GM12875 (cell line): ENCODE measurements around the gene ALPG.
"Not testable (repeated sequence)": the region's sequence is repeated elsewhere in the genome, so short reads cannot be mapped to it uniquely, and the experiment has no call there.

Source experiments
- H3K4me3 ChIP-seq: one replicate; pipeline ENCODE4 v1.5.1; 2011; ENCODE audit warnings: low read depth, low read length, control low read depth
- TF ChIP-seq, protein P1 (sequence below): IDR thresholded peaks from 2 replicates; pipeline ENCODE4 v1.5.1; 2011; ENCODE audit warnings: low read depth, mild to moderate bottlenecking, control low read depth, inconsistent platforms, low read length, moderate library complexity, borderline replicate concordance; ENCODE audit not compliant: insufficient read depth

The ALPG gene

DNA sequence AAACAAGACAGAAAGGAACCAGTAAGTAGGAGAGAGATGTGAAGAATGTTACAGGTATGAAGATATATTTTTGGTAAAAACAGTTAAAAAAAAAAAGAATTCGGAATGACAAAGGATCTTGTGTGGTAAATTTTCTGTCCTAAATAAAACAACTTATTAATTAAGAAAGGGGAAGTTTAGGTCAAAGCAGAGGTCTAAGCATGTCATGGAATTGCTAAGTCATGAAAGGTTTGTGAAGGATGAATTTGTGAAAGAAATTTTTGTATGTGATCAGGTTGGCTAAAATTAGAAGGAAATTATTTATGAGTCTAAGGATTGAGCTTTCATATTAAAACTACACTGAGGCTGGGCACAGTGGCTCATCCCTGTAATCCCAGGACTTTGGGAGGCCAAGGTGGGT is 11.1 kb upstream of the ALPG start:
- H3K4me3 ChIP-seq = no peak overlapping the region
- TF ChIP-seq, protein P1, sequence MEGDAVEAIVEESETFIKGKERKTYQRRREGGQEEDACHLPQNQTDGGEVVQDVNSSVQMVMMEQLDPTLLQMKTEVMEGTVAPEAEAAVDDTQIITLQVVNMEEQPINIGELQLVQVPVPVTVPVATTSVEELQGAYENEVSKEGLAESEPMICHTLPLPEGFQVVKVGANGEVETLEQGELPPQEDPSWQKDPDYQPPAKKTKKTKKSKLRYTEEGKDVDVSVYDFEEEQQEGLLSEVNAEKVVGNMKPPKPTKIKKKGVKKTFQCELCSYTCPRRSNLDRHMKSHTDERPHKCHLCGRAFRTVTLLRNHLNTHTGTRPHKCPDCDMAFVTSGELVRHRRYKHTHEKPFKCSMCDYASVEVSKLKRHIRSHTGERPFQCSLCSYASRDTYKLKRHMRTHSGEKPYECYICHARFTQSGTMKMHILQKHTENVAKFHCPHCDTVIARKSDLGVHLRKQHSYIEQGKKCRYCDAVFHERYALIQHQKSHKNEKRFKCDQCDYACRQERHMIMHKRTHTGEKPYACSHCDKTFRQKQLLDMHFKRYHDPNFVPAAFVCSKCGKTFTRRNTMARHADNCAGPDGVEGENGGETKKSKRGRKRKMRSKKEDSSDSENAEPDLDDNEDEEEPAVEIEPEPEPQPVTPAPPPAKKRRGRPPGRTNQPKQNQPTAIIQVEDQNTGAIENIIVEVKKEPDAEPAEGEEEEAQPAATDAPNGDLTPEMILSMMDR = no peak

DNA sequence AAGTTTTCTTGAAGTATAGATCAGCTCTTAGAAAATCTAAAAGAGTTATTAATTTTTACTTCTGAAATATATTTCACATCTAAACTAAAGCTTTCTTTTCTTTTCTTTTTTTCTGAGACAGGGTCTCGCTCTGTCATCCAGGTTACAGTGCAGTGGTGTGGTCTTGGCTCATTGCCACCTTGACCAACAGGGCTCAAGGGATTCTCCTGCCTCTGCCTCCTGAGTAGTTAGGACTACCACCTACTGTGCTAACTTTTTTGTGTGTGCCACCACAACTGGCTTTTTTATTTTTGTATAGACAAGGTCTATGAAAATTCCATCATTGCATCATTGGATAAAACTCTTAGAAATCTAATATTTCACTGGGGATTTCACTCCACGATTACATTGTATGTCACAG is 10.0 kb upstream of the ALPG start:
- TF ChIP-seq, protein P1 = no peak
- H3K4me3 ChIP-seq = no peak overlapping the region

GRCh38 chr2:232398293-232399034 is 8.2 kb upstream of the ALPG start:
- H3K4me3 ChIP-seq = no peak overlapping the region
- TF ChIP-seq, protein P1 = no peak

DNA sequence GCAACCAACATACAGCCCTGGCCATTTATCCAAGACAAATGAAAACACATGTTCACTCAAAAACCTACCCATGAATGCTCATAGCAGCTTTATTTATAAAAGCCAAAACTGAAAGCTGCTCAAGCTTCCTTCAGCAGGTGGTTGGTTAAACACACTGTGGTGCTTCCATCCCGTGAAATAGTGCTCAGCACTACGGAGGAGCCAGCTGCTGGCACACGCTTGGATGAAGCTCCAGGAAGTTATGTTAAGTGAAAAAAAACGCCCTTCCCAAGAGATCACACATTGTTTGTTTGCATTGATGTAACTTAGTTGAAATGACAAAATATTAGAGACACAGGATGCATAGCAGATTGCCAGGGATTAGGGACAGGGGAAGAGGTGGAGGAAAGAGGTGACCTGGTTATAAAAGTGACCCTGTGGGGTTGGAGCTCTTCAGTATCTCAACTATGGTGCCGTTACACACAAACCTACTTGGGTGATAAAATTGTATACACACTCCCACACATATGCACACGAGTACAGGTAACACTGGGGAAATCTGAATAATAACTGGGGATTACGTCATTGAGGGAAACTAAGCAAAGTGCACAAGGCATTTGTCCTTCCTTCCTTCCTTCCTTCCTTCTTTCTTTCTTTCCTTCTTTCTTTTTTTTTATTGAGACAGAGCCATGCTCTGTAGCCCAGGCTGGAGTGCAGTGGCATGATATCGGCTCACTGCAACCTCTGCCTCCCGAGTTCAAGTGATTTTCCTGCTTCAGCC is 6.2 kb upstream of the ALPG start:
- TF ChIP-seq, protein P1 = no peak
- no peak overlapping the region for H3K4me3 ChIP-seq

DNA sequence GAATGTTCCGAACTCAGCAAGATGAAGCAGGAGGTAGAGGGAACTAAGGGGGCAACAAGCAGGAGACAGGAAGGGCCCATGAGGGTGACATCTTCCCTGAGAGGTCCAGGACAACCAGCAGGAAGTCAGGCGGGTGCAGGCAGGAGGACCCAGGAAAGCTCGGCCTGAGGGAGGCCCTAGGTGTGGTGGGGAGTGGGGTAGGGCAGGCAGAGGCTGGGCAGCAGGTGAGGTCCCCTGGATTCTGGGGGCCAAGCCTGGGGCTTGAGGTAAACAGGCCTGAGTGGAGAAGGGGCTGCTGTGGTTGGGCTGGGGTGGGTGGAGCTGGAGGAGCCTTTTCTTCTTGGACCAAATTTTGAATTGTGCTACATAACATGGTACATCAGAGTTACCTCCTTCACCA is 4.1 kb upstream of the ALPG start:
- TF ChIP-seq, protein P1 = no peak
- H3K4me3 ChIP-seq = no peak overlapping the region

- H3K4me3 ChIP-seq = no peak overlapping the region
Observed at GRCh38 chr2:232405943-232406510, 617 bp upstream of the ALPG start.

DNA sequence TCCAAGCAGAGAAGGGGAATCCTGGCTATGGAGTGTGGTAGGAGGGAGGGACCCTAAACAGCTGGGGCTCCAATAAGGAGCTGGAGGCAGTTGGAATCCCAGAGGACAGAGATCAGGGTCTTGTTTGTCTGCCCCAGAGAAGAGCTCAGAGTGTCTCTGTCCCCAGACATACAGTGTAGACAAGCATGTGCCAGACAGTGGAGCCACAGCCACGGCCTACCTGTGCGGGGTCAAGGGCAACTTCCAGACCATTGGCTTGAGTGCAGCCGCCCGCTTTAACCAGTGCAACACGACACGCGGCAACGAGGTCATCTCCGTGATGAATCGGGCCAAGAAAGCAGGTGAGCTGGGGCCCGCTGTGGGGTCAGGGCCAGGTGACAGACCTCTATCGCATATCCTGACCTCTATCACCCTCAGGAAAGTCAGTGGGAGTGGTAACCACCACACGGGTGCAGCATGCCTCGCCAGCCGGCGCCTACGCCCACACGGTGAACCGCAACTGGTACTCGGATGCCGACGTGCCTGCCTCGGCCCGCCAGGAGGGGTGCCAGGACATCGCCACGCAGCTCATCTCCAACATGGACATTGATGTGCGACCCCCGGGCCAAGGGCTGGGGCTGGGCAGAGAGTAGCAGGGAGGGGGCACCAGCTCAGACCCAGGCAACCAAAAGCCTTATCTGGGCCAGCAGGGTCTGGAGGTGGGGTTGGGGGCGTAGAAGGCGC is 945 bp downstream of the ALPG start:
- H3K4me3 ChIP-seq = not testable (repeated sequence)

More at GRCh38 chr2:232405943-232406510, 617 bp upstream of the ALPG start:
- TF ChIP-seq, protein P1 = no peak

GRCh38 chr2:232408269-232408668 is 1.6 kb downstream of the ALPG start:
- not testable (repeated sequence) for H3K4me3 ChIP-seq

- not testable (repeated sequence) for H3K4me3 ChIP-seq
Observed at GRCh38 chr2:232409617-232410016, 3.0 kb downstream of the ALPG start.
